HG02678 (cell line): ENCODE measurements around the gene B3GAT3.
"Not testable (repeated sequence)": the region's sequence is repeated elsewhere in the genome, so short reads cannot be mapped to it uniquely, and the experiment has no call there.

ENCODE experiments used
- ATAC-seq: cut with Tn5 transposase; IDR thresholded peaks from one replicate; pipeline ENCODE4 v1.9.1; 2021; ENCODE audit warnings: mild to moderate bottlenecking, moderate library complexity; ENCODE audit not compliant: unreplicated experiment

Gene B3GAT3

GRCh38 chr11:62645946-62646824 lies 24.4 kb upstream of the B3GAT3 start, which contains the start of gene GANAB:
GANAB (minus strand) TSS chr11:62646613; CDS start chr11:62646599, 14 bp downstream.
- ATAC-seq, result peak; percentile 96

GRCh38 chr11:62645671-62645945 lies 23.8 kb upstream of the B3GAT3 start:
- ATAC-seq, result no peak

GRCh38 chr11:62644220-62644619 lies 22.4 kb upstream of the B3GAT3 start:
- no peak for ATAC-seq

GRCh38 chr11:62632492-62632891 lies 10.7 kb upstream of the B3GAT3 start:
- ATAC-seq, result no peak

GRCh38 chr11:62627713-62628112 lies 5.9 kb upstream of the B3GAT3 start:
- ATAC-seq, result no peak

- ATAC-seq, result no peak
Measured at GRCh38 chr11:62622476-62623089, 797 bp upstream of the B3GAT3 start.

- no peak for ATAC-seq
Measured at GRCh38 chr11:62621027-62621566, 689 bp downstream of the B3GAT3 start.

GRCh38 chr11:62616957-62617356 lies 4.8 kb downstream of the B3GAT3 start:
- ATAC-seq, result not testable (repeated sequence)

- no peak for ATAC-seq
Measured at GRCh38 chr11:62615521-62615920, 6.3 kb downstream of the B3GAT3 start.

GRCh38 chr11:62614275-62614674 lies 7.5 kb downstream of the B3GAT3 start:
- ATAC-seq, result no peak

GRCh38 chr11:62613291-62613778 lies 8.5 kb downstream of the B3GAT3 start:
- ATAC-seq, result no peak

- ATAC-seq, result peak; percentile 70
Measured at GRCh38 chr11:62612366-62613290, 9.2 kb downstream of the B3GAT3 start, which contains the start of the genes EML3 and ROM1. EML3 (minus strand) TSS chr11:62612775; CDS start chr11:62612457, 318 bp downstream. ROM1 (plus strand) TSS chr11:62613257; CDS start chr11:62613282, 25 bp downstream.

- peak; percentile 20 for ATAC-seq
Measured at GRCh38 chr11:62611705-62612365, 10.0 kb downstream of the B3GAT3 start.

- ATAC-seq, result no peak
Measured at GRCh38 chr11:62610814-62611704, 10.7 kb downstream of the B3GAT3 start.

GRCh38 chr11:62610403-62610802 lies 11.4 kb downstream of the B3GAT3 start:
- ATAC-seq, result no peak

- ATAC-seq, result no peak
Measured at GRCh38 chr11:62608776-62609175, 13.0 kb downstream of the B3GAT3 start.

- no peak for ATAC-seq
Measured at GRCh38 chr11:62607714-62608113, 14.1 kb downstream of the B3GAT3 start.

- ATAC-seq, result no peak
Measured at GRCh38 chr11:62605902-62606301, 15.9 kb downstream of the B3GAT3 start.

- no peak for ATAC-seq
Measured at GRCh38 chr11:62605467-62605866, 16.3 kb downstream of the B3GAT3 start.
